HG03575 (cell line): Measurements from ENCODE around the gene ASL.
"Not testable (repeated sequence)": the region's sequence is repeated elsewhere in the genome, so short reads cannot be mapped to it uniquely, and the experiment has no call there.

Experiments used
- ATAC-seq: cut with Tn5 transposase; IDR thresholded peaks from one replicate; pipeline ENCODE4 v1.9.1; 2021; ENCODE audit not compliant: unreplicated experiment, insufficient number of reproducible peaks, low FRiP score; ENCODE audit errors: extremely low read depth

ASL gene

DNA sequence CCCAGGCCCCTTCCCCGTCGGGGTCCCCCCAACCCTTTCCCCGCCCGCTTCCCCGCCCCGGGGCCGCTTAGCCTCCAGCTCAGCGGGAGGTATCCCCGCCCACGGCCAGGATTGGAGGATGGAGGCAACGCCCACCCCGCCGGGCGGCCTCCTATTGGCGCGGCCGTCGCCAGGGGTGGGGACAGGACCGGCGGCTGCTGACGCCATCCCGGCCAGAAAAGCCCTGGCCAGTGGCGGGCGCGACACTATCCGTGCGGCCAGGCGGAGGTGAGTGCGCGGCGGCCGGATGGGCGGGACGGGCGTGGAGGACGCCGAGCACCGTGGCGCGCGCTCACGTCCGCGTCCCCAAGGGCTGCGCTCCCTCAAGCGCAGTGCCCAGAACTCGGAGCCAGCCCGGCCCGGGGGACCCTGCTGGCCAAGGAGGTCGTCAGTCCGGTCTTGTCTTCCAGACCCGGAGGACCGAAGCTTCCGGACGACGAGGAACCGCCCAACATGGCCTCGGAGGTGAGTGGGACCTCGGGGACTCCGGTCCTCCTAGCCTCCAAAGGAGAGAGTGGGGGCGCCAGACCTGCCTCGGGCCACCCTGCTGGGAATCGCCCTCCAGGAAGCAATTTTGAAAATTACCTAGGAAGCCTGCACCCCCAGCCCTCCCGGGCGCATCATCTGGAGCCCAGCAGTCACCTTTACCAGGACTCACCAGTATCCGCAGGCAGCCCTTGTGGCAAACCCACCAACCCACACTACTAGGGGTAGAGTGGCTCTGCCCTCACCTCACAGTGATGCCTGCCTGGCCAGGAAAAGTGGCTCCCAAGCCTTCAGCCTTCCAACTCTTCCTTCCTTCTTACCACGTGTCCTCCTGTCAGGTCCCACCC, at the start of gene ASL:
TSS of gene ASL (plus strand) at position 230 of the 872 bp plus-strand sequence. CDS start at position 493, 263 bp downstream.
- ATAC-seq: peak; percentile 77

DNA sequence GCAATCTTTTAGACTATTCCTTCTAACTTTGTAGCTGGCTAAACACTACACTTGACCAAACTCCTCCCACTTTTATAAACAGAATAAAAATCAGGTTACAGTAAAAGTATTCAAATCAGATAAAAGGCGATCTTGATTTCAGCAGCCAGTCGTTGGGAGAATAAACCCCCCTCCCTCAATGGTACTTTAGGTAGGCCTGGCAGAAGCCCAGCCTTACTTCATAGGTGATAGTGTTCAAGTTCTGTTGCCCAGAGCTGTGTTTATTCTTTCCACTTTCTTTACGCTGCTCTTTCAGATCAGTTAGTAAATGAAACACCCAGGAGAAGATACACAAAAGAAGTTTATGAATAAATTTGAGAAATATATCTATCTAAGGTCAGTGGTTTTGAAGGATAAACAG, 47.3 kb upstream of the ASL start:
- not testable (repeated sequence) for ATAC-seq

DNA sequence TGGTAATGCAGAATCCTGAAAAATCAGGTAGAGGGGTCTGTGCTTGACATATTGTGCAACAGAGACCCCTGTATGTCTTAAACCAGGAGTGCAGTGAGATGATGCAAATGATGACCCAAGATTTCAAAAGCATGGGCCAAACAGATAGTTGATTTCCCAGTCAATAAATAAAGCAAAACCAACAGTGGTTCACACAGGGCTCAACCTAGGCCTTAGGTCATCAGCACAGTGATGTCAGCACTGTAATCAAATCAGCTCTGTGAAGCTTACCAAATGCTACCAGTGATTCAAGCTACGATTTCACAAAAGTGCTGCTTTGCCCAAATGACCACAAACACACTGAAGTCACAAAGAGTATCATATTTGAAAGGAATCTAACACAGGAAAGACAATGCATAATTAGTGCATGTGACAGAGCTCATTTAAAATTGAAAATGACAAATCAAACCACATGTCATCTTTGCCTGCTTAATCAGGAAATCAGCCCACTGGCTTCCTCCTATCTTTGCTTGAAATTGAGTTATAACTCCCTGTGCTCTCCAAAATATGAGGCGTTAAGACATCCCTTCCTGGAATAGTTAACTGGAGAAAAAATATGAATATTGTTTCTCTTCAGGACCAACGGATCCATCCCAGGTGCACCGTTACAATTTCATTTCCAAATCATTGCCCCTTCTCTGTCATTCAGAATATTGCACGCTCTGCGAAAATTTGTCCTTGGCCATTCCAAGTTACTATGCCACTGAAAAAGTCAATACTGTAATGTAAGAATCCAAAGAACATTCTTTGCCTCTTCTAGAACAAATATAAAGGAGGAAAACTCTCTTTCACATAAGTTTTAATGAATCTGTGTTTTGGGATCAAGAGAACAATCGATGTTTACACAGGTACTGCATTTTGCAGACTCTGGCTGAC, 41.9 kb upstream of the ASL start:
- no peak for ATAC-seq

DNA sequence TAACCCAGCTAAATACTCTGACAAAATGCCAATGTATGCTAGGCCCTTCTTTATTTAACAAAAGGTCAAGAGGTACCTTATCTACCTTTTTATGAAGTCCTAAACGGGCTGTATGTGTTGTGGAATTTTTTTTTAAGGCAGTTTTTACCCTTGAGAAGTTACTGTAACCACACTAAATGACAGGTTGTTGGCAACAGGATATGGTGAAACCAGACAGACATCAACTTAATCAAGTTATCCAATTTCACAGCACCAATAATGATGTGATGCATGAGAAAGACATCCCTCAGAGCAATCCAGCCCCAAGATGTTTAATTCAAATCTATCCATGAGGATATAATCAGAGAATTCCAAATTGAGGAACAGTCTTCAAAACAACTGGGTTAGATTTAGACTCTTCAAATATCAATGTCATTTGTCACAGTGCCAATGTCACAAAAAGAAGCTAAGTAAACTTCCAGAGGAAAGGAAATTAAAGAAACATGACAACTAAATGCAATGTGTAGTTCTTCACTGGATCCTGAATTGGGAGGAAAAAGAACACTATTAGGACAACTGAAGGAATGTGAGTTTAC, 41.1 kb upstream of the ASL start:
- not testable (repeated sequence) for ATAC-seq

DNA sequence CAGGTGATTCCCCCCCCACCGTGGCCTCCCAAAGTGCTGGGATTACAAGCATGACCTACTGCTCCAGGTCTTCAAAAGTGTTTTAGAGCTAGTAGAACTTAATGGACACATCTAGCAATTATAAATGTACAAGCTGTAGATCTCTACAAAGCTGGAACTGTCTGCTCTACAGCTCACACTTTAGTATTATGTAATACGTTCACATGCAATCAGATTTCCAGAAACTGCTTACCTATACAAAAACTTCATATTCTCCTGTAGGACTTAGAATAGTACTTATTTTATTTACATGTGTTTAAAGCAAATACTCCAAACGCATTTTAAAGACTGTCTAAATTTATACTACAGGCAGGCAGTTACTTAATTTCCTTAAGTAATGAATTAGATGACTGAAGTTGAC, 39.2 kb upstream of the ASL start:
- no peak for ATAC-seq

DNA sequence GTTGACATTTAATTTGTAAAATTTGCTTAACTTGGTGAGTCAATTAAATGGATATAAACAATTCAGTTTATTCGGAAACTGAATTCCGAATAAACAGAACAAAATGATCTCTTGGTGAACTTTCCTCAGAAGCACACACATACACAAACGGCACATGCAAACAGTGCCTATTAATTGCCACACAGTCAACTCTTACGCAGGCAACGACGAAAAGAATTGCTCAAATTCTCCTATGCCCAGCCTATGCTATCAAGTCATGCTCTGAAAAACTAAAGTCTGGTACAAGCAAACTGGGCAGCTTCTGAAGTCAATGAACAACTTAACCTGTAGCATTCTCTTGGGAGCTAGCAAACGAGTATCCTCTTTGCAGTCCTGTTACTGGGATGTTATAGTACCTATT, 38.8 kb upstream of the ASL start:
- ATAC-seq: no peak

DNA sequence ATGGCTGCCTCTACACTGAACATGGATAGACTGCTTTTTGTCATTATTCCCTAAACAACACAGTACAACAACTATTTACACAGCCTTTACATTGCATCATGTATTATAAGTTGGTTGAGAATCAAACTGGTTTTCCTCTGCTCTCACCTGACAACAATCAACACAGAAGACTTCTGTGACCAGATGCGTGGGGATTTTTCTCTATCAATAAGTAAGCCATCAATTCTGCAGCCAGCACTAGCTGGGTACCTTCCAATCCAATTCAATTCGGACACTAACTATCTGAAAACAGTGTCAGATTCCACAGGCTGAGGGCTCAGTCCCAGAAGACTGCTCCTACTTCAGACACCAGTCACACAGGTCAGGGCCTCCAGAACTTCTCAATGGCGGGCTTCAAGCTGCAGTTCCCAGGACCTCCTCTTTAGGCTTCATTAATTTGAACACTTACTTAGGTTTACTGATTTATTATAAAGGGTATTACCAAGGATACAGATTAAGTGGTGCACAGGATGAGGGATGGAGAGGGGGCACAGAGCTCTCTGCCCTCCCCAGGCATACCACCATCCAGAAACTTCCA, 36.4 kb upstream of the ASL start:
- no peak for ATAC-seq

DNA sequence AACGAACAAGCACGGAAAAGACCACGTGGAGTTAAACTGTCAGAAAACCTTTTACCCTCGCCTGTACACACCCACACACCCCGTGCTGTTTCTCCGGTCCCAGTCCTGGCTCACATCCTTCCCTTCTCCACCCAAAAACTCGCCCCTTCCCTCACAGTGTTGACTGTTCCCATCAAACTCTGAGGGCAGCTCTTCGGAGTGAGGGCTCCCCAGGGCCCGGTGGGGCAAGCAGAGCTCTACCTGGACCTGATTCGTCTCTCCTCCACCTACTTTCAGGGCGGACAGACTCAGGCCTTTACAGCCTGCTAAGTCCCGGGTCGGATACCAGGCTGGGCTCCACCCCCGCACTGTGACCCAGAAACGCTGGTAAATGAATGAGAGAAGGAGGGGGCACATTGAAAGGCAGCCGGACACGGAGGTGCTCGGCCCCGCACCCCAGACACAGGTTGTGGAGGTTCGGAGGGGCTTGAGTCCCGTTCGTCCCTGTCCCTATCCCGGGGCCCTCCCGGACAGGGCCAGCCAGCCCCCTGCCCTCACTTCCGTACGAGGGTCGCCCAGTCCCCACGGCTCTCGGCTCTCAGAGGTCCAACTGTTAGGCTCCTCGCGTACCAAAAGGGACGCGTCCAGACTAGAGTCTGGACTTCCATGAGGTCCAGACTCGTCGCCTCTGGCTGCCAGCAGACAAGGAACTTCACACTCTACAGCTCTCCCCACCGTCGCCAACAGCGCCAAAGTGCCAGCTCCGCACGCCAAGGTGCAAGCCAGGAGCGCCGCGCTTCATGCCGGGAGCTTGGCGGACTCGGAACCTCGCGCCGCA, 31.7 kb upstream of the ASL start:
- no peak for ATAC-seq

DNA sequence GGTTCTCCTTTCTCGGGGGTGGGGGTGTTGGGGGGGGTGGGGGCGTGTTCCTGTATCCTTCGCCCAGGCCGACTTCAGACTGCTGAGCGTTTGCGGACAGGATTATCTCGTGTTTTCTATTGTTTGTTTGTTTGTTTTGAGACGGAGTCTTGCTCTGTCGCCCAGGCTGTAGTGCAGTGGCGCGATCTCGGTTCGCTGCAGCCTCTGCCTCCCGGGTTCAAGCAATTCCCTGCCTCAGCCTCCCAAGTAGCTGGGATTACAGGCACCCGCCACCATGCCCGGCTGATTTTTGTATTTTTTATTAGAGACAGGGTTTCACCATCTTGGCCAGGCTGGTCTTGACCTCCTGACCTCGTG, 31.1 kb upstream of the ASL start:
- ATAC-seq: not testable (repeated sequence)

DNA sequence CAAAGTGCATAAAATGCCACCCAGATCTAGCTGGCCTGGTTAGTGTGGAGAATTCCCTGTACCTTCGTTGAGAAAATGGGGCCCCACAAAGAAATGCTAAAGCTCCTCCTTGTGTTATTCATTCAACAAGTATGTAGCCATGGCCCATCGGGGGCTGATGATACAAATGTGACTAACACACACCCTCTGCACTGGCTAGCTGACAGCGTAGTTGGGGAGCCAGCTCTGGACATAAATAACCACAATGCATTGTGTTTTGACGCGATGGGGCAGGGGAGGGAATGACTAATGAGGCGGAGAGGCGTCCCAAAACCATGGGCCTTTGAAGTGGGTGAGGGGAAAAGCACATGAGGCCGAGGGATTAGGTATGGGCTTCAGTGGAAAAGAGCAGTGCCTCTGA, 28.2 kb upstream of the ASL start:
- no peak for ATAC-seq

DNA sequence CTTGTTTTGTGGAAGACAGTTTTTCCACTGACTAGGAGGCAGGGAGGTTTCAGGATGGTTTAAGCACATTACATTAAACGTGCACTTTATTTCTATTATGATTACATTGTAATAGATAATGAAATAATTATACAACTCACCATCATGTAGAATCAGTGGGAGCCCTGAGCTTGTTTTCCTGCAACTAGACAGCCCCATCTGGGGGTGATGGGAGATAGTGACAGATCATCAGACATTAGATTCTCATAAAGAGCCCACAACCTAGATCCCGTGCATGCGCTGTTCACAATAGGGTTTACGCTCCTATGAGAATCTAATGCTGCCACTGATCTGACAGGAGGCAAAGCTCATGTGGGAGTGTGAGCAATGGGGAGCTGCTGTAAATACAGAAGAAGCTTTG, 25.7 kb upstream of the ASL start:
- not testable (repeated sequence) for ATAC-seq

DNA sequence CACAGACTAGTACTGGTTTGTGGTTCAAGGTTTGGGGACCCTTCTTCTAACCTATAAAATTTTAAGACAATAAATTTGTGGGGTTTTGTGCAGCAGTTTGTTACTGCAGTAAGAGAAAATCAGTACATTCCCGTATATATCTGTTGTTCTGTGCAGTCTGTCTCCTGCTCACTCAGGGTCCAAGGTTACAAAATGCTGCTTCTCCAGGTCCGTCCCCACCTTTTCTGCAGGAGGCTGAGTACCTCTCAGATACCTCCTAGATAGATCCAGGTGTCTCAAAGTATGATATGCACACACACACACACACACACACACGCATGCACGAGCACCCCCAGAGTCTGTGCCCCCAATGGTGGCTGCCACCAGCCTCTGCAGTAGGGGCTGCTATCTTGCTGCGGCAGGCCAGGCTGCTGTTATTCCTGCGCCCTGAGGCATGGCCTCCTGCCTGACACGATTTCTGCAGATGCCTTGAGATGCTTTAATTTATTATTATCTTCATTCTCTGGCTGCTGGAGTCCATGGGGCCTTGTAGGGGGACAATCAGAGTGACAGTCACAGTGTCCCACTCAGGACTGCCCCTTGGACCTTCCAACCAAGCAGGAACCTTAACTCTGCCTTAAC, 25.2 kb upstream of the ASL start:
- no peak for ATAC-seq

DNA sequence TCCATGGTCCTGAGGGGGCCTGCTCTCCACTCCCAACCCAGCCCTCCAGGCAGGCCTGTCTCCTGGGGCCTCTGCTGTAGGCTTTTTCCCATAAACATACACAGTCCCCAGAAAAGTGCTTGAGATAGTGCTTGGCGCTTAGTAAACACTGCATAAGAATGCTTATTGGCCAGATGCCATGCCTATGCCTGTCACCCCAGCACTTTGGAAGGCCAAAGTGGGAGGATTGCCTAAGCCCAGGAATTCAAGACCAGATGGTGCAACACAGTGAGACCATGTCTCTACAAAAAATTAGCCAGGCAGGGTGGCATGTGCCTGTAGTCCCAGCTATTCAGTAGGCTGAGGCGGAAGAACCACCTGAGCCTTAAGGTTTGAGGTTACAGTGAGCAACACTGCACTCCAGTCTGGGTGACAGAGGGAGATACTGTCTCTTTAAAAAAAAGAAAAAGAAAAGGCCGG, 24.6 kb upstream of the ASL start:
- no peak for ATAC-seq

DNA sequence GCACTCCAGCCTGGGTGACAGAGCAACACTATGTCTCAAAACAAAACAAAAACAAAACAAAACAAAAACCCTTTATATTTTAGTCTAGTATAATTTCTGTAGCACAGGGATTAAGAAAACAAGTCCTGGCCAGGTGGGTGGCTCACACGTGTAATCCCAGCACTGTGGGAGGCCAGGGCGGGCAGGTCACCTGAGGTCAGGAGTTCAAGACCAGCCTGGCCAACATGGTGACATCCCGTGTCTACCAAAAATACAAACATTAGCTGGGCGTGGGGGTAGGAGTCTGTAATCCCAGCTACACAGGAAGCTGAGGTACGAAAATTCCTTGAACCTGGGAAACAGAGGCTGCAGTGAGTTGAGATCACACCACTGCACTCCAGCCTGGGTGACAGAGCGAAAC, 23.2 kb upstream of the ASL start:
- ATAC-seq: no peak

DNA sequence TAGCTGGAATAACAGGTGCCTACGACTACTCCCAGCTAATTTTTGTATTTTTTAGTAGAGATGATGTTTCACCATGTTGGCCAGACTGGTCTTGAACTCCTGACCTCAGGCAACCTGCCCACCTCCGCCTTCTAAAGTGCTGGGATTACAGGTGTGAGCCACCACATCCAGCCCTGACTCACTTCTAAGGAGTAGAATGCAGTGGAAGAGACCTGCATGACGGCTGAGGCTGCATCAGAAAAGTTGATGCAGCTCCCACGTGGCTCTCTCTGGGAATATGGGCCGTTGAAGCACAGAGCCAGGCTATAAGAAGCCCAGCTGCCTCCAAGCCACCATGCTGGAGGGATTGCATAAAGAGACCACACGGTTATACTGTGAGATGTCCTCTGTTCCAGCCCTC, 21.6 kb upstream of the ASL start:
- no peak for ATAC-seq

DNA sequence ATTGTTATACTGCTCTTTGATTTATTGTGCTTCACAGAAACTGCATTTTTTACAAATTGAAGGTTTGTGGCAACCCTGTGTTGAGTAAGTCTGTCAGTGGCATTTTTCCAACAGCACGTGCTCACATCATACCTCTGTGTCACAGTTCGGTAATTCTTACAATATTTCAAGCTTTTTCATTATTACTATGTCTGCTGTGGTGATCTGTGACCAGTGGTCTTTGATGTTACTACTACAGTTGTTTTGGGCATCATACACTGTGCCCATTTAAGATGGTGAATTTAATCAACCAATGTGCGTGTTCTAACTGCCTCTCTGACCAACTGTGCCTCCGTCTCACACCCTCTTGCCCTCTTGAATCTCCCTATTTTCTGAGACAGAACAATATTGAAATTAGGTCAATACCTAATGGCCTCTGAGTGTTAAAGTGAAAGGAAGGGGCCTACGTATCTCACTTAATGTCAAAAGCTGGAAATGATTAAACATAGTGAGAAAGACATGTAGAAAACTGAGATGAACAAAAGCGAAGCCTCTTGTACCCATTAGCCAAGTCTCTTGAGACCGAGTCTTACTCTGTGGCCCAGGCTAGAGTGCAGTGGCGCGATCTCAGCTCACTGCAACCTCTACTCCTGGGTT, 20.2 kb upstream of the ASL start:
- ATAC-seq: peak; percentile 54

DNA sequence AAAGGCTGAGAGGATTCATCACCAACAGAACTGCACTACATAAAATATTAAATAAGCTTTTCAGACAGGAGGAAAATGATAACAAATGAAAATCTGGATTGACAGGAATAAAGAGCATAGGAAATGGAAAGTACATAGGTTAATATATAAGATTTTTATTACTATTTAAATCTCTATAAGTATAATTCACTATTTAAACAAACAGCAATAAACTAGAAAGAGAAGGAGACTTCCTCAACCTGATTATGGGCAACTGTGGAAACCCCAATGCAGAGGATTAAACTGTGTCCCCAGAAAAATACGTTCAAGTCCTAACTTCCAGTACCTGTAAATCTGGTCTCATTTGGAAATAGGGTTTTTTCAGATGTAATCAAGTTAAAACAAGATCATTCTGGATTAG, 14.8 kb upstream of the ASL start:
- ATAC-seq: no peak

DNA sequence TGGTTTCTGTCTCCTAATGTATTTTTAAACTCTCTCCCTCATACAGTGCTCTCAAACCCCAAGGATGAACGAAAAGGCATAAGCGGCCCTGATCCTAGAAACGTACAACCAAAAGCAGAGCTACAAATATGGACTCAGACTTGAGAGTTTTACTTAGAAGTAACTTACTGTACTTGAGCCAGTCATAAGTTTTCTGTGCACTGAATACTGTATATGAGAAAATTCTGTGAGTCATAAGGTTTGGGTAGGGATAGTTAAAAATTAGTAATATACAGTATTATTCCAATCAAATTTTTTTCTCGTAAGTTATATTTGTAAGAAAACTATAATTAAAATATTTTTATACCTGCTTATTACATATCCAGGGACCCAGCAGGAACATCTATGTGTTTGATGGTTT, 5.9 kb upstream of the ASL start:
- ATAC-seq: no peak
